Measurements from ENCODE around the gene DMXL2.

DMXL2 gene

DNA sequence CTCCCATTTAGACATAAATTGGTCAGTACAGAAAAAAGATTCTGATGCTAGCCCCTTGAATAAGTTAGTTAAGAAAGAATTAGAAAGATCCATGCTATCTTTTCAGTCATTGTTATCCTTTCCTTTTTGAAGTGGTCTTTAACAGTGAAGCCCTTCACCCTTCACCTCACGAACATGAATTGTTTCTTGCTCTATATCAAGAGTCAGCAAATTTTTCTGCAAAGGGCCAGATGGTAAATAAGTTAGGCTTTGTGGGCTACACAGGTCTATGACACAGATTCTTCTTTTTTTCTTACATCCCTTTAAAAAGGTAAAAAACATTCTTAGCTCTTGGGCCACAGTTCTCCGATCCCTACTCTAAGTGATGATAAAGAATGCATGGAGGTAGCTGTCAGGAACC is 74.9 kb downstream of the DMXL2 start:
- H3K4me3 ChIP-seq, result no peak overlapping the region
- no peaks in the 10 kb centered on the region for H4K20me1 ChIP-seq
- H3K4me2 ChIP-seq, result no peak overlapping the region
- H3K27me3 ChIP-seq, result no peaks in the 10 kb centered on the region
- H3K9me3 ChIP-seq, result no peaks in the 10 kb centered on the region
- no peak overlapping the region for H3K9ac ChIP-seq
- H3K4me1 ChIP-seq, result no peaks in the 10 kb centered on the region
- no peak for TF ChIP-seq Cebpa-rat (IDR thresholded peaks at IDR 0.05)
- H3K36me3 ChIP-seq, result no peaks in the 10 kb centered on the region
- no peak overlapping the region for H3K27ac ChIP-seq

DNA sequence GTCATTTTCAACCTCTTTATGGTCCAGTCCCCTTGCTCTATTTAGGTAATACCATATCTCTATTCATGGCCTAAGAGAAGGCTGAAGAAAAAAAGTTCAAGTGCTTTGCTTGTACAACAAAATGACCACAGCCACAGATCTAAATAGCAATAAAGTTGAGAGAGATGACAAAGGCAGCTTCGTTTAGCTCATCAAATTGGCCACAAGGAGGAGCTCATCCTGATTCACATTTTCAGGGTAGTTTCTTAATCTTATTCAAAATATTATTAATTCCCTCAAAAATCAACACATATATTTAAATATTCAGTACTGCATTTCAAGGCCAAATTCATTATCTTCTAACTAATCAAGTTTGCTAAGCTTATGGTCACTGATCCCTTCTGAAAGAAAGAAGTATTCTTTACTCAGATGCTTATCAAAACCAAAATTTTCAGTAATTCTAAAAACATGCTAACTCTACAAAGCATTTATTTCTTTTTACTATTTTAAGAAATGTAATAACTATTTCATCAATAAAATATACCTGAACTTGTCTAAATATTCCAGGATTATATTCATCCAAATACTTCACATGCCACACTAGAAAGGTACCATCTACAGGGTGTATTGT is 85.5 kb downstream of the DMXL2 start:
- Histone ChIP-seq H3K27ac (no peak overlapping the region), H3K4me3 (no peak overlapping the region), H3K9me3 (no peaks in the 10 kb centered on the region), H4K20me1 (no peaks in the 10 kb centered on the region), H3K27me3 (no peaks in the 10 kb centered on the region), H3K4me1 (no peaks in the 10 kb centered on the region), H3K4me2 (no peak overlapping the region), H3K9ac (no peak overlapping the region), H3K36me3 (peaks cover 2% of the 10 kb centered on the region; the same call in 1 of the 2 replicates)
- no peak for TF ChIP-seq Cebpa-rat (IDR thresholded peaks at IDR 0.05)

DNA sequence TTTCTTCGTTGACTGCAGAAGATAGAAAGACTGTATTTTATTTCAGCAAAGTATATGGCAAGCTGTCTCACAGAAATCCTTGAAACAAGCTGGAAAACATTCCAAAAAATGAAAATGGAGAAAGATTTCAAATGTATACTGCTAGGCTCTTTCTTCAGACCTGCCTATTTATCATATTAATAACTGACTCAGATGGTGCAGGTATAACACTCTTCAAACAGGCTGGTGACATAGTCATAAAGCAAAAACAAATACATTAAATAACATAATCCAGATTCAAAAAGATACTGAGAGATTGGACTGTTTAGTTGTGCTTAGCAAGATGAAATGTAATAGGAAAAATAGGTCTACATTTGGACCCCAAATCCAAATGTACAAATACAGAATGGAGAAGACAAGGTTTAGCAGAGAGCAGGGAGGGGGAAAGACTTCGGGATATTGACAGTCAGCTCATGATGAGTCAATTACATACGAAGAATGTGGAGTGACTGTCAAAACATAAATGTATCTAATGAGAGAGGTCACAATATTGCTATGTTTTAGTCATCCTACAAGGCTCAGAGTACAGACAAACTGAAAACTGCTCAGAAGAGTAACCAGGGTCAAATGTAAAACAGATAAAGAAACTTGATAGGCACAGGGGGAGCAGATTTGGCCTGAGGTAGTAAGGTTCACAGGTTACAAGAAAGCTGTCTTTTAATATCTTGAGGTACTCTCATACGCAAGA is 88.7 kb downstream of the DMXL2 start:
- TF ChIP-seq Cebpa-rat (IDR thresholded peaks at IDR 0.05), result no peak
- H3K36me3 ChIP-seq, result peaks cover 7% of the 10 kb centered on the region
- no peaks in the 10 kb centered on the region for H4K20me1 ChIP-seq
- no peak overlapping the region for H3K27ac ChIP-seq
- no peak overlapping the region for H3K4me3 ChIP-seq
- H3K9ac ChIP-seq, result no peak overlapping the region
- no peaks in the 10 kb centered on the region for H3K4me1 ChIP-seq
- H3K4me2 ChIP-seq, result no peak overlapping the region
- H3K27me3 ChIP-seq, result no peaks in the 10 kb centered on the region
- H3K9me3 ChIP-seq, result peaks cover 15% of the 10 kb centered on the region

DNA sequence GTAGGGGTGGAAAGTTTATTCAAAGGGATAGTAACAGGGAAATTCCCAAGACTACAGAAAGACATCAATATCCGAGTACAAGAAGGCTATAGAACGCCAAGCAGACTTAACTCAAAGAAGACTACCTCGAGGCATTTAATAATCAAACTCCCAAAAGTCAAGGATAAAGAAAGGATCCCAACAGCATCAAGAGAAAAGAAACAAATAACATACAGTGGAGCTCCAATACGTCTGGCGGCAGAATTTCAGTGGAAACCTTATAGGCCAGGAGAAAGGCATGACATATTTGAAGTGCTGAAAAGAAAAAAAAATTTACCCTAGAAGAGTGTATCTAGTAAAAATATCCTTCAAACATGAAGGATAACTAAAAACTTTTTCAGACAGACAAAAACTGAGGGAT is 95.6 kb downstream of the DMXL2 start:
- TF ChIP-seq Cebpa-rat (IDR thresholded peaks at IDR 0.05), result no peak
- Histone ChIP-seq H3K4me2 (no peak overlapping the region), H3K4me3 (no peak overlapping the region), H3K4me1 (no peaks in the 10 kb centered on the region), H3K27ac (no peak overlapping the region), H4K20me1 (no peaks in the 10 kb centered on the region), H3K9me3 (peaks cover 31% of the 10 kb centered on the region), H3K27me3 (no peaks in the 10 kb centered on the region), H3K36me3 (peaks cover 14% of the 10 kb centered on the region), H3K9ac (no peak overlapping the region)

DNA sequence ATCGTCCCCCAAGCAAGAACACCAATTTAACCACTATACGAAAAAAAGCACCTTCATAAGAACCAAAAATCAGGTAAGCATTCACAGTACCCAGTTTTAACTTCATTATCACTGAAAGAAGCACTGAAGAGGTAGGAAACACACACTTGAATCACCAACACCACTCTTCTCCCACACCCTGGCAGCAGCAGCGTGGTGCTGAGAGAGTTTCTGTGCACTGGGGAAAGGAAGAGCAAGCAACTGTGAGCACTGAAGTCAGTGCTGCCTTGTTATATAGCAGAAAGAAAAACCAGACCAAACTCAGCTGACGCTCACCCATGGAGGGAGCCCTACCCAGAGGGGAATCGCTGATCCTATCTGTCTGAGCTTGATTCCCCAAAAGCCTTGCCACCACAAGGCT is 98.2 kb downstream of the DMXL2 start:
- peaks cover 17% of the 10 kb centered on the region for H3K9me3 ChIP-seq
- H3K4me1 ChIP-seq, result no peaks in the 10 kb centered on the region
- H3K4me2 ChIP-seq, result no peak overlapping the region
- H3K4me3 ChIP-seq, result no peak overlapping the region
- no peaks in the 10 kb centered on the region for H4K20me1 ChIP-seq
- H3K9ac ChIP-seq, result no peak overlapping the region
- peaks cover 10% of the 10 kb centered on the region; the same call in 1 of the 2 replicates for H3K36me3 ChIP-seq
- H3K27ac ChIP-seq, result no peak overlapping the region
- no peaks in the 10 kb centered on the region for H3K27me3 ChIP-seq
- no peak for TF ChIP-seq Cebpa-rat (IDR thresholded peaks at IDR 0.05)

DNA sequence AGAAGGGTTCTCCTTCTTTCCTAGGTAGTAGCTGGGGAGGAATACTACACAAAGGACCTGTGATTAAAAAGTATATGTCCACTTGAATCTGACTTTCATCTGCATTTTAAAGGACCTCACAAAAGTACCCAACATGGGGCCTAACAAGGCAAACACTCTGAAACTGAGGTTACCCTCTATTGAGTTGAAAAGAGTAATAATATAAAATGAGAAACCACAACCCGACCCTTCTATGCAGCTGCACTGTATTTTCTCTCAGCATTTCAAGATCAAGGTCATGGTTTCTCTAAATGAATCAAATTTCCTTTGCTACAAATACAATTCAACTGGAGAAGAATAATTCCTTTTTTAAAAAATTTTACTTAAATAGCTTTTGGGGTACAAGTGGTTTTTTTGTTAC is 106.3 kb downstream of the DMXL2 start:
- no peak overlapping the region for H3K4me2 ChIP-seq
- no peak for TF ChIP-seq Cebpa-rat (IDR thresholded peaks at IDR 0.05)
- H3K36me3 ChIP-seq, result no peaks in the 10 kb centered on the region
- H3K4me1 ChIP-seq, result no peaks in the 10 kb centered on the region
- no peak overlapping the region for H3K27ac ChIP-seq
- H3K9me3 ChIP-seq, result 0 out of 2 replicates have a peak, but pooled peaks cover 1% of the 10 kb centered on the region
- H3K4me3 ChIP-seq, result no peak overlapping the region
- no peaks in the 10 kb centered on the region for H3K27me3 ChIP-seq
- H4K20me1 ChIP-seq, result no peaks in the 10 kb centered on the region
- H3K9ac ChIP-seq, result no peak overlapping the region

DNA sequence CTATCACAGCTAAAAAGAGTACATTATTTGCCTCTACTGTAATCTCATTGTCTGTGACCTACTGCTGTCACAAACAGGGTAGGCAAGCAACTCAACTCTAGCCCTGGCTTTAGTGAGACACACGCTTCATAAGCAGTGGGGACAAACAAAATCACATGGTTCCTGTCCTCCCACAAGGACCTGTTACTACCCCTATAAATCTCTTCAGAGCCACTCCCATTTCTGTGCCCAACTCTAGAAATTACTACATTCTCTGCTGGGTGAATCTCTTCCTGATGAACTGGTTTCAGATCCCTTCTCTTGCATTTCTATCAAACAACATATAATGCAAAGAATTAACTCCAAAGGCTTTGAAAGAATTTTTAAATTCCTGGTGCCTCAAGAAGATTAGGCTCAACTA is 117.3 kb downstream of the DMXL2 start:
- Histone ChIP-seq H3K27ac (no peak overlapping the region), H4K20me1 (no peaks in the 10 kb centered on the region), H3K36me3 (no peaks in the 10 kb centered on the region)

DNA sequence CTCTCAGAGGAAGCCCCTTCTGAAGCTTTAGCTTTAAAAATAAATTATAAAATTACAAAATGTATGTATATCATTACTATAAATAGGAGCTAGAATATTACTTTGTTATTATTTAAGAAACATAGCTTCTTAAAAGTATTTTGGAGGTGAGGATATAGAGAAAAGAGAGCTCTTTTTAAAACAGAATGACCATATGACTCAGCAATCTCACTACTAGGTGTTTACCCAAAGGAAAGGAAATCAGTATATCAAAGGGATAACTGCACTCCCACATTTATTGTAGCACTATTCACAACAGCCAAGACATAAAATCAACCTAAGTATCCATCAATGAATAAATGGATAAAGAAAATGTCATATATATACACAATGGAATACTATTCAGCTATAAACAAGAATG is 119.6 kb downstream of the DMXL2 start:
- TF ChIP-seq Cebpa-rat (IDR thresholded peaks at IDR 0.05), result no peak
- H4K20me1 ChIP-seq, result no peaks in the 10 kb centered on the region
- no peak overlapping the region for H3K27ac ChIP-seq
- no peak overlapping the region for H3K9ac ChIP-seq
- H3K4me2 ChIP-seq, result no peak overlapping the region
- no peaks in the 10 kb centered on the region for H3K27me3 ChIP-seq
- H3K4me1 ChIP-seq, result no peaks in the 10 kb centered on the region
- H3K36me3 ChIP-seq, result no peaks in the 10 kb centered on the region
- H3K4me3 ChIP-seq, result no peak overlapping the region
- H3K9me3 ChIP-seq, result no peaks in the 10 kb centered on the region

More for the DNA sequence above, 117.3 kb downstream of the DMXL2 start:
- no peaks in the 10 kb centered on the region for H3K4me1 ChIP-seq
- no peaks in the 10 kb centered on the region for H3K9me3 ChIP-seq
- no peaks in the 10 kb centered on the region for H3K27me3 ChIP-seq
- H3K9ac ChIP-seq, result no peak overlapping the region
- TF ChIP-seq Cebpa-rat (IDR thresholded peaks at IDR 0.05), result no peak
- H3K4me3 ChIP-seq, result no peak overlapping the region
- no peak overlapping the region for H3K4me2 ChIP-seq

DNA sequence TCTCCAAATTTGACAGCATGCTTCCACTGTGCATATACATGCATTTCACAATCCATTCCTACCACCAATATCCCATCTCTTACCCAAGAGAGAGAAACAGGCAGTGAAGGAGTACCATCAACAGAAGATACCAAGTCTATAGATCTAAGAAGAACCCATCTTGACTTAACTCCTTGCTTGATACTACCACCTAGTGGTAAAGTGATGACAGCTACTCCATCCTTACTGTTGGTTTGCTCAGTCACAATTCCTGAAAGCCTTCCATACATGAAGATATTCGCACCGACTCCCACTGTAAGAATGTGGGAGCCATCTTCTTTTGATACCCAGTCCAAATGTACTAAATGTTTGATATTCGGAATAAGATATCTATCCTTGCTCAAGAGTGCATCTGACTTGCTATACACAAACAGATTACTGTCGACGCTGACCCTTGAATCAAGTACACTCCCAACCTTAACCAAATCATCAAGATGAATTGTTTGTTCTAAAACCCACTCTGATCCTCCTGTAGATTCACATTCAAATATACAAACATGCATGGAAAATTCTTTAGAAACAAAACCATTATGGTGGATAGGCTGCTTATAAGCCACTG is 123.1 kb downstream of the DMXL2 start:
- H3K27ac ChIP-seq, result no peak overlapping the region
- no peaks in the 10 kb centered on the region for H3K36me3 ChIP-seq
- no peaks in the 10 kb centered on the region for H4K20me1 ChIP-seq
- H3K9ac ChIP-seq, result no peak overlapping the region
- no peaks in the 10 kb centered on the region for H3K27me3 ChIP-seq
- no peak for TF ChIP-seq Cebpa-rat (IDR thresholded peaks at IDR 0.05)
- no peak overlapping the region for H3K4me3 ChIP-seq
- H3K9me3 ChIP-seq, result no peaks in the 10 kb centered on the region
- H3K4me2 ChIP-seq, result no peak overlapping the region
- peaks cover 7% of the 10 kb centered on the region; the same call in 1 of the 2 replicates for H3K4me1 ChIP-seq

DNA sequence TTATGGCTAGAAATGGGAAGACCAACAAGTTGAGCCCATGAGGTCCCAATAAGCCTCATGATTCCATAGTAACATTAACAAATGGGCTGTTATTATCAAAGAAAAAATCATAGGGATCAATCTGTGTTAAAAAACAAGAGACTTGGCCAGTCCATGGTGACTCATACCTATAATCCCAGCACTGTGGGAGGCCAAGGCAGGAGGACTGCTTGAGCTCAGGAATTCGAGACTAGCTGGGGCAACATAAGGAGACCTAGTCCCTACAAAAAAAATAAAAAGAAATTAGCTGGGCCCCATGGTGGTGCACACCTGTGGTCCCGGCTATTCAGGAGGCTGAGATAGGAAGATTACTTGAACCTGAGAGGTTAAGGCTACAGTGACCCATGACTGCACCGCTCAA is 124.8 kb downstream of the DMXL2 start:
- peaks cover 7% of the 10 kb centered on the region; the same call in 1 of the 2 replicates for H3K4me1 ChIP-seq
- no peaks in the 10 kb centered on the region for H3K9me3 ChIP-seq
- no peak for TF ChIP-seq Cebpa-rat (IDR thresholded peaks at IDR 0.05)
- no peak overlapping the region for H3K27ac ChIP-seq
- no peak overlapping the region for H3K4me2 ChIP-seq
- no peaks in the 10 kb centered on the region for H4K20me1 ChIP-seq
- H3K4me3 ChIP-seq, result no peak overlapping the region
- H3K9ac ChIP-seq, result no peak overlapping the region
- no peaks in the 10 kb centered on the region for H3K27me3 ChIP-seq
- no peaks in the 10 kb centered on the region for H3K36me3 ChIP-seq
